Muscle of arm (tissue), 12 donors: ENCODE measurements around the gene DHRS9. TPM values are rescaled to one million over a fixed set of nuclear protein-coding genes. Genes with fewer than 3 reads are reported as not detected.

Source experiments
- DNase-seq: peaks from one replicate; pipeline ENCODE4 v3.0.0-alpha.2; 2013
- polyA plus RNA-seq, 12 donors: library from polyadenylated mRNA; unstranded; fragments of 120-200 nt; gene quantifications; one replicate each; pipeline ENCODE4 v1.2.1, GENCODE V29; 2013; ENCODE audit not compliant: insufficient read length in 12 of 12

Gene DHRS9
- polyA plus RNA-seq, 12 donors: 0.16 to 0.99 (median 0.62) TPM; not detected in 3

- DNase-seq: no peak
Measured at GRCh38 chr2:169065422-169065821, 3.9 kb upstream of the DHRS9 start.

GRCh38 chr2:169065864-169066517 lies 3.4 kb upstream of the DHRS9 start:
- no peak for DNase-seq

- DNase-seq: no peak
Measured at GRCh38 chr2:169066897-169067296, 2.5 kb upstream of the DHRS9 start.

- DNase-seq: no peak
Measured at GRCh38 chr2:169069833-169070232, 470 bp downstream of the DHRS9 start.

GRCh38 chr2:169071455-169071854 lies 2.1 kb downstream of the DHRS9 start:
- no peak for DNase-seq

GRCh38 chr2:169072163-169072925 lies 3.0 kb downstream of the DHRS9 start:
- DNase-seq: no peak

- no peak for DNase-seq
Measured at GRCh38 chr2:169073211-169073962, 4.0 kb downstream of the DHRS9 start.

GRCh38 chr2:169073963-169074751 lies 4.8 kb downstream of the DHRS9 start:
- no peak for DNase-seq

- no peak for DNase-seq
Measured at GRCh38 chr2:169077674-169078240, 8.4 kb downstream of the DHRS9 start.

GRCh38 chr2:169080250-169081069 lies 11.1 kb downstream of the DHRS9 start:
- no peak for DNase-seq

GRCh38 chr2:169081551-169081950 lies 12.2 kb downstream of the DHRS9 start:
- no peak for DNase-seq

GRCh38 chr2:169082995-169083394 lies 13.6 kb downstream of the DHRS9 start:
- DNase-seq: no peak

- no peak for DNase-seq
Measured at GRCh38 chr2:169086893-169087467, 17.6 kb downstream of the DHRS9 start.

GRCh38 chr2:169087757-169088379 lies 18.5 kb downstream of the DHRS9 start:
- no peak for DNase-seq

GRCh38 chr2:169089182-169089581 lies 19.8 kb downstream of the DHRS9 start:
- DNase-seq: no peak

- no peak for DNase-seq
Measured at GRCh38 chr2:169090133-169090820, 20.9 kb downstream of the DHRS9 start.

- DNase-seq: no peak
Measured at GRCh38 chr2:169091256-169091655, 21.9 kb downstream of the DHRS9 start.

- no peak for DNase-seq
Measured at GRCh38 chr2:169091761-169092519, 22.6 kb downstream of the DHRS9 start.
